NCI-H748 treated with DMSO at 0.1 percent for 48 hours (cell line): ENCODE data around the gene VPS45.
"Not testable (repeated sequence)": the region's sequence is repeated elsewhere in the genome, so short reads cannot be mapped to it uniquely, and the experiment has no call there.

Source experiments
- DNase-seq: peaks from one replicate; lab custom pipeline; 2025; lab: John Stamatoyannopoulos, UW

VPS45 gene

GRCh38 chr1:150127868-150128267 lies 60.3 kb downstream of the VPS45 start:
- no peak for DNase-seq

GRCh38 chr1:150132372-150132771 lies 64.8 kb downstream of the VPS45 start:
- no peak for DNase-seq

GRCh38 chr1:150134537-150134936 lies 67.0 kb downstream of the VPS45 start:
- DNase-seq: no peak

GRCh38 chr1:150135400-150135799 lies 67.8 kb downstream of the VPS45 start:
- DNase-seq: not testable (repeated sequence)

- no peak for DNase-seq
Observed at GRCh38 chr1:150138044-150138443, 70.5 kb downstream of the VPS45 start.

- DNase-seq: no peak
Observed at GRCh38 chr1:150141452-150141851, 73.9 kb downstream of the VPS45 start.

GRCh38 chr1:150142083-150142482 lies 74.5 kb downstream of the VPS45 start:
- DNase-seq: no peak

GRCh38 chr1:150144606-150145005 lies 77.0 kb downstream of the VPS45 start:
- DNase-seq: no peak

GRCh38 chr1:150146016-150146415 lies 78.4 kb downstream of the VPS45 start:
- not testable (repeated sequence) for DNase-seq

GRCh38 chr1:150146849-150147542 lies 79.4 kb downstream of the VPS45 start:
- no peak for DNase-seq

GRCh38 chr1:150148837-150149270 lies 81.3 kb downstream of the VPS45 start:
- peak; percentile 33 for DNase-seq

- no peak for DNase-seq
Observed at GRCh38 chr1:150149271-150150132, 81.9 kb downstream of the VPS45 start, which contains the start of gene PLEKHO1. PLEKHO1 (plus strand) TSS chr1:150149916; CDS start chr1:150150258, 342 bp downstream.

- no peak for DNase-seq
Observed at GRCh38 chr1:150150133-150151021, 82.8 kb downstream of the VPS45 start.

- no peak for DNase-seq
Observed at GRCh38 chr1:150151291-150152181, 84.0 kb downstream of the VPS45 start.

- DNase-seq: no peak
Observed at GRCh38 chr1:150152182-150152536, 84.6 kb downstream of the VPS45 start.

- no peak for DNase-seq
Observed at GRCh38 chr1:150152772-150153456, 85.3 kb downstream of the VPS45 start.

GRCh38 chr1:150154143-150154542 lies 86.6 kb downstream of the VPS45 start:
- no peak for DNase-seq

- no peak for DNase-seq
Observed at GRCh38 chr1:150155413-150156071, 88.0 kb downstream of the VPS45 start.

GRCh38 chr1:150156868-150157603 lies 89.5 kb downstream of the VPS45 start:
- no peak for DNase-seq
